H1 (cell line): ENCODE measurements around the gene C12orf43. TPM values are rescaled to one million over a fixed set of nuclear protein-coding genes. Genes with fewer than 3 reads are reported as not detected.
A peak's percentile ranks its signal among the peaks of the same experiment; 100 is the strongest.

Source experiments
- CTCF ChIA-PET: fragments of 300-600 bp; sonication (Branson Sonifier 250); formaldehyde crosslinking; loops from one replicate; lab custom pipeline; 2021; ENCODE audit not compliant: partially characterized antibody; lab: Charles Lee
- POLR2A ChIA-PET: fragments of 300-600 bp; sonication (Branson Sonifier 250); formaldehyde crosslinking; loops from one replicate; lab custom pipeline; 2021; ENCODE audit warnings: inconsistent platforms; ENCODE audit not compliant: partially characterized antibody; lab: Charles Lee
- DNase-seq, 2 experiments: peaks; one replicate each; pipeline versions ENCODE4 v3.0.0 to v3.0.0-alpha.2; 2010 to 2022; ENCODE audit warnings: low spot score in 2 of 2, low read depth in 1 of 2, mixed read lengths in 1 of 2
- FAIRE-seq: peaks from 2 replicates; lab custom pipeline; 2011; peaks lifted over from hg19 to GRCh38; lab: Jason Lieb, UNC
- H2AFZ ChIP-seq: 2 replicates; pipeline ENCODE4 v1.8.1; 2012; ENCODE audit warnings: low read length, inconsistent platforms
- H2AK5ac ChIP-seq: 2 replicates; pipeline ENCODE4 v1.6.1; 2013; ENCODE audit warnings: low read depth, low read length
- H2BK120ac ChIP-seq: replicated peaks from 2 replicates; pipeline ENCODE3; 2013; ENCODE audit warnings: low read depth, low read length, inconsistent platforms
- H2BK12ac ChIP-seq: 2 replicates; pipeline ENCODE4 v1.6.1; 2013; ENCODE audit warnings: low read depth, low read length
- H2BK15ac ChIP-seq: 2 replicates; pipeline ENCODE4 v1.6.1; 2013; ENCODE audit warnings: low read length
- H2BK20ac ChIP-seq: 2 replicates; pipeline ENCODE4 v1.6.1; 2013; ENCODE audit warnings: low read length
- H2BK5ac ChIP-seq: 2 replicates; pipeline ENCODE4 v1.6.1; 2013; ENCODE audit warnings: low read depth, low read length
- H3K14ac ChIP-seq: 2 replicates; pipeline ENCODE4 v1.6.1; 2013; ENCODE audit warnings: inconsistent platforms; ENCODE audit not compliant: insufficient read length
- H3K18ac ChIP-seq: 2 replicates; pipeline ENCODE4 v1.6.1; 2013; ENCODE audit warnings: low read length; ENCODE audit errors: extremely low read depth
- H3K23ac ChIP-seq: 2 replicates; pipeline ENCODE4 v1.6.1; 2013; ENCODE audit warnings: inconsistent platforms; ENCODE audit not compliant: insufficient read length
- H3K23me2 ChIP-seq: 2 replicates; pipeline ENCODE4 v1.6.1; 2013; ENCODE audit warnings: low read depth, low read length
- H3K27ac ChIP-seq: 2 replicates; pipeline ENCODE4 v1.6.1; 2011; ENCODE audit warnings: low read depth, low read length, inconsistent platforms
- H3K27me3 ChIP-seq, 4 experiments: replicated peaks in 1 of 4; 1 replicate in 1 of 4; 2 replicates in 3 of 4; pipeline versions ENCODE4 v1.6.1 to v1.8.1; 2011 to 2013; ENCODE audit warnings: low read length in 3 of 4, mild to moderate bottlenecking in 3 of 4, inconsistent platforms in 2 of 4, mixed read lengths in 2 of 4, moderate library complexity in 1 of 4; ENCODE audit not compliant: control insufficient read depth in 3 of 4, insufficient read depth in 3 of 4; ENCODE audit errors: extremely low read depth in 1 of 4
- H3K36me3 ChIP-seq, 4 experiments: 2 replicates each; pipeline versions ENCODE4 v1.6.1 to v1.8.1; 2011 to 2013; ENCODE audit warnings: mild to moderate bottlenecking in 4 of 4, low read length in 3 of 4, moderate library complexity in 2 of 4, control low read depth in 1 of 4, inconsistent platforms in 1 of 4; ENCODE audit not compliant: insufficient read depth in 4 of 4, control insufficient read depth in 2 of 4
- H3K4ac ChIP-seq: replicated peaks from 2 replicates; pipeline ENCODE3; 2013; ENCODE audit warnings: low read length, low read depth, mixed read lengths, inconsistent platforms; ENCODE audit not compliant: insufficient read length
- H3K4me1 ChIP-seq, 4 experiments: replicated peaks in 1 of 4; 1 replicate in 1 of 4; 2 replicates in 3 of 4; pipeline versions ENCODE4 v1.6.1 to v1.8.1; 2011 to 2013; ENCODE audit warnings: low read length in 3 of 4, inconsistent platforms in 2 of 4, mixed read lengths in 1 of 4; ENCODE audit not compliant: insufficient read depth in 4 of 4, control insufficient read depth in 3 of 4
- H3K4me2 ChIP-seq, 2 experiments: 2 replicates each; pipeline versions ENCODE4 v1.6.1 to v1.8.1; 2011 to 2013; ENCODE audit warnings: low read depth in 2 of 2, low read length in 2 of 2, control low read depth in 1 of 2, inconsistent platforms in 1 of 2, mild to moderate bottlenecking in 1 of 2; ENCODE audit not compliant: insufficient read depth in 1 of 2
- H3K4me3 ChIP-seq, 4 experiments: fragments of 200-600, 300-600 bp in 1 of 4; sonication (generic), shearing (Covaris generic), sonication (Bioruptor Twin) in 1 of 4; 2 replicates each; pipeline versions ENCODE4 v1.5.1 to v1.8.1; 2011 to 2016; ENCODE audit warnings: low read length in 4 of 4, low read depth in 3 of 4, control low read depth in 2 of 4, inconsistent platforms in 2 of 4, mild to moderate bottlenecking in 2 of 4, mixed read lengths in 1 of 4, moderate library complexity in 1 of 4; ENCODE audit not compliant: insufficient read depth in 2 of 4; ENCODE audit errors: extremely low read depth in 1 of 4
- H3K56ac ChIP-seq: replicated peaks from 2 replicates; pipeline ENCODE3; 2013; ENCODE audit warnings: low read depth, mild to moderate bottlenecking, mixed read lengths, low read length, inconsistent platforms; ENCODE audit not compliant: insufficient read length
- H3K79me1 ChIP-seq: 2 replicates; pipeline ENCODE4 v1.6.1; 2013; ENCODE audit warnings: low read depth, low read length, control low read depth
- H3K79me2 ChIP-seq, 2 experiments: 2 replicates each; pipeline versions ENCODE4 v1.6.1 to v1.8.1; 2012 to 2013; ENCODE audit warnings: low read length in 2 of 2, mild to moderate bottlenecking in 2 of 2, inconsistent platforms in 1 of 2; ENCODE audit not compliant: insufficient read depth in 2 of 2, control insufficient read depth in 1 of 2
- H3K9ac ChIP-seq, 4 experiments: replicated peaks in 1 of 4; 1 replicate in 1 of 4; 2 replicates in 3 of 4; pipeline versions ENCODE4 v1.6.1 to v1.8.1; 2011 to 2013; ENCODE audit warnings: low read depth in 3 of 4, low read length in 3 of 4, control low read depth in 2 of 4, mild to moderate bottlenecking in 2 of 4, moderate library complexity in 2 of 4, inconsistent platforms in 1 of 4; ENCODE audit errors: extremely low read depth in 1 of 4
- H3K9me3 ChIP-seq, 2 experiments: 2 replicates each; pipeline versions ENCODE4 v1.6.1 to v1.8.1; 2012 to 2013; ENCODE audit warnings: mild to moderate bottlenecking in 2 of 2, moderate library complexity in 2 of 2, control low read depth in 1 of 2, inconsistent platforms in 1 of 2, low read depth in 1 of 2, low read length in 1 of 2, mixed read lengths in 1 of 2; ENCODE audit not compliant: insufficient read depth in 2 of 2
- H4K20me1 ChIP-seq, 2 experiments: replicated peaks in 1 of 2; 2 replicates each; pipeline versions ENCODE3 to v1.8.1; 2011 to 2013; ENCODE audit warnings: inconsistent platforms in 2 of 2, low read length in 2 of 2, mild to moderate bottlenecking in 1 of 2; ENCODE audit not compliant: insufficient read depth in 2 of 2, control insufficient read depth in 1 of 2
- H4K5ac ChIP-seq: 2 replicates; pipeline ENCODE4 v1.6.1; 2013; ENCODE audit warnings: low read length, low read depth, mixed read lengths, inconsistent platforms; ENCODE audit not compliant: insufficient read length
- H4K8ac ChIP-seq: 2 replicates; pipeline ENCODE4 v1.8.0; 2013; ENCODE audit warnings: mild to moderate bottlenecking, moderate library complexity, low read length, inconsistent platforms; ENCODE audit not compliant: insufficient read depth; ENCODE audit errors: extremely low read depth
- H4K91ac ChIP-seq: replicated peaks from 2 replicates; pipeline ENCODE3; 2013; ENCODE audit warnings: low read length, mixed read lengths, inconsistent platforms; ENCODE audit not compliant: insufficient read length
- CTCF ChIP-seq, 3 experiments: IDR thresholded peaks; 1 replicate in 2 of 3; 2 replicates in 1 of 3; pipeline versions ENCODE4 v1.5.1 to v1.6.1; 2011; ENCODE audit warnings: low read length in 3 of 3, mild to moderate bottlenecking in 3 of 3, inconsistent platforms in 2 of 3, low read depth in 1 of 3, moderate library complexity in 1 of 3; ENCODE audit not compliant: insufficient read depth in 1 of 3; ENCODE audit errors: control extremely low read depth in 1 of 3
- EP300 ChIP-seq, 2 experiments: IDR thresholded peaks; 1 replicate in 1 of 2; 2 replicates in 1 of 2; pipeline ENCODE4 v1.6.1; 2011 to 2012; ENCODE audit warnings: low read depth in 2 of 2, low read length in 2 of 2, mild to moderate bottlenecking in 2 of 2, borderline replicate concordance in 1 of 2, inconsistent platforms in 1 of 2, moderate library complexity in 1 of 2
- KDM4A ChIP-seq: IDR thresholded peaks from one replicate; pipeline ENCODE4 v1.7.1; 2012; ENCODE audit warnings: low read depth, mild to moderate bottlenecking, moderate library complexity, low read length, inconsistent platforms; ENCODE audit not compliant: severe bottlenecking
- RAD21 ChIP-seq, 2 experiments: IDR thresholded peaks in 1 of 2; conservative IDR thresholded peaks in 1 of 2; 2 replicates each; pipeline ENCODE4 v1.6.1; 2011; ENCODE audit warnings: low read depth in 2 of 2, low read length in 2 of 2, improper control_type of control experiment in 1 of 2, inconsistent platforms in 1 of 2, mild to moderate bottlenecking in 1 of 2, moderate library complexity in 1 of 2
- WGBS, 2 experiments: shearing (Covaris generic) in 1 of 2; methylation state at CpG; one replicate each; pipeline versions ENCODE4 v1.1.6 to v1.1.7; 2013 to 2015; ENCODE audit warnings: low lambda C conversion rate in 2 of 2, mixed read lengths in 2 of 2, inconsistent platforms in 1 of 2, low coverage in 1 of 2, missing lambda C conversion rate in 1 of 2; ENCODE audit not compliant: insufficient replicate concordance in 2 of 2, insufficient coverage in 1 of 2, insufficient read length in 1 of 2; ENCODE audit errors: extremely low coverage in 1 of 2, missing lambda C conversion rate in 1 of 2; 5-methylcytosine and 5-hydroxymethylcytosine counted together
- polyA plus RNA-seq, 7 experiments: library from polyadenylated mRNA; depleted of rRNA in 3 of 7; stranded (reverse) in 5 of 7; unstranded in 2 of 7; fragments of >200 nt in 5 of 7; fragments of 200-250 nt in 2 of 7; gene quantifications; 1 replicate in 5 of 7; 2 replicates in 1 of 7; 4 replicates in 1 of 7; pipeline versions ENCODE4 v1.2.1 to v1.2.3, GENCODE V29; 2011 to 2013; ENCODE audit warnings: missing spikeins in 2 of 7, mixed read lengths in 2 of 7
- total RNA-seq: library from RNA; stranded (reverse); fragmentation: NEBNext Ultra II Directional; extraction: Animal tissue kit (Norgen Biotek cat#: 25700); gene quantifications from 2 replicates; pipeline ENCODE4 v1.2.1, GENCODE V29; 2021

The C12orf43 gene
- total and polyA plus RNA-seq, 2 of the 8 experiments (the other 6 are each of a cell fraction or from before 2014, with no cell fraction given): 9.2 to 22.3 TPM

- FAIRE-seq: no peak
- no peak overlapping the region for H2BK15ac ChIP-seq
- H3K27ac ChIP-seq: no peak overlapping the region
Measured at GRCh38 chr12:121061831-121062230, 45.5 kb upstream of the C12orf43 start.

More at GRCh38 chr12:121061831-121062230, 45.5 kb upstream of the C12orf43 start:
- Histone ChIP-seq H4K5ac (no peak overlapping the region), H3K79me2 (no peaks in the 10 kb centered on the region), H4K91ac (no peak overlapping the region), H2BK12ac (no peak overlapping the region), H3K36me3 (no peaks in the 10 kb centered on the region), H3K4me2 (no peak overlapping the region), H2BK120ac (no peak overlapping the region), H3K27me3 (no peaks in the 10 kb centered on the region), H2AFZ (no peak overlapping the region), H3K56ac (no peak overlapping the region), H3K14ac (no peak overlapping the region), H3K9ac (no peak overlapping the region), H3K23ac (no peak overlapping the region), H3K18ac (no peak overlapping the region), H4K20me1 (no peaks in the 10 kb centered on the region), H3K4me1 (peaks cover 0 to 3% (median 0%) of the 10 kb centered on the region in 4 experiments; a peak in 1 of 7 replicates), H3K4ac (no peak overlapping the region), H2BK5ac (no peak overlapping the region), H3K9me3 (no peaks in the 10 kb centered on the region), H3K79me1 (no peaks in the 10 kb centered on the region), H3K23me2 (no peaks in the 10 kb centered on the region; the same call in 1 of the 2 replicates), H2AK5ac (no peak overlapping the region), H3K4me3 (no peak overlapping the region), H2BK20ac (no peak overlapping the region), H4K8ac (no peak overlapping the region)
- CTCF ChIA-PET: interaction anchor here (0.6 to 4.1 kb wide), 26 partner anchors 10 to 413 kb away, joined by 3 to 26 read pairs (median 4); no protein-coding TSS in a partner anchor
- POLR2A ChIA-PET: no interaction called here
- DNase-seq: no peak
- WGBS, 2 experiments: 77% methylated on average over 2 of the region's 2 CpGs; no CpG with 5 or more reads in 1 of the 2 experiments
- TF ChIP-seq RAD21 (IDR thresholded peaks at IDR 0.05 in 1 of 2, conservative IDR thresholded peaks at IDR 0.05 in 1 of 2; ENCODE audit: low read depth in 2 of 2, low read length in 2 of 2) (peak; percentile 49 to 53), CTCF (IDR thresholded peaks at IDR 0.05; ENCODE audit: control extremely low read depth in 1 of 3, insufficient read depth in 1 of 3, low read depth in 1 of 3, low read length in 3 of 3) (peak in 1 of 3 experiments; percentile 9; a peak in 2 of 4 replicates), EP300 (IDR thresholded peaks at IDR 0.05; ENCODE audit: borderline replicate concordance in 1 of 2, low read depth in 2 of 2, low read length in 2 of 2) (no peak), KDM4A (no peak)
